GM19043 (cell line): ENCODE measurements around the gene PCSK7.
"Not testable (repeated sequence)": the region's sequence is repeated elsewhere in the genome, so short reads cannot be mapped to it uniquely, and the experiment has no call there.

Experiments used
- ATAC-seq: cut with Tn5 transposase; IDR thresholded peaks from one replicate; pipeline ENCODE4 v1.9.1; 2021; ENCODE audit warnings: low read depth; ENCODE audit not compliant: unreplicated experiment

PCSK7 gene

DNA sequence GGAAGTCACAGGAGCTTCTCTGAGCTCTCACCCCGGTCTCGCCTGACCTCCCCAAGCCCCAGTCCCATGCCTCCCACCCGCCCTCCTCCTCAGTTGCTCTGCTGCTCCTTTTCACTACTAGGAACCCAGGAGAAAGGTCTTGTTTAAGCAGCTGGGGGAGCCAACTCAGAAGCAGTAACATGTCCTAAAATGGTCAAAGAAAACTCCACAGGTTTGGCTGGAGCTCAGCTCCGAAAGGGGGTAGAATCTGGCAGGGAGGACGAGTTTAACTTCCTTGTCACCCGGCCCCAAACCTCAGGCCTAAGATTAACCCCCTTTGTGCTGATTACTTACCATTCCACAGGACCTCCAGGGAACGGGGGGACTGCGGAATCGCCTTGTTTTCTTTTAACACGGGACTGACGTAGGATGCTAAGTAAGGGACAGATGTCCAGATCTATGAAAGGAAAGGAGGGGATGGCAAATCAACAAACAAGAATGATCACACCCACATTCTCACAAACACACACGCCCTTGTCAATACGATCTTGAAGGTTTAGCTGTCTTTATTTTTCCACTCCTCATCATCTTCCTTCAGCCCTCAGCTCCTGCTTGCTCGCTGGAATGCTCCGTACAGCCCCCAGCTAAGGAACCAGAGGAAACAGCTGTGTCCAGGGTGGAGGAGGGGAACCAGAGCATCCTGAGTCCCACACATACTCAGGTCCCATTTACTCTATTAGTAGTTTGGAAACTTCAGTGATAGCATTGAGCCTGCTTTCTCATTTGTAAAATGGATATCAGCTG lies 13.5 kb downstream of the PCSK7 start:
- no peak for ATAC-seq

DNA sequence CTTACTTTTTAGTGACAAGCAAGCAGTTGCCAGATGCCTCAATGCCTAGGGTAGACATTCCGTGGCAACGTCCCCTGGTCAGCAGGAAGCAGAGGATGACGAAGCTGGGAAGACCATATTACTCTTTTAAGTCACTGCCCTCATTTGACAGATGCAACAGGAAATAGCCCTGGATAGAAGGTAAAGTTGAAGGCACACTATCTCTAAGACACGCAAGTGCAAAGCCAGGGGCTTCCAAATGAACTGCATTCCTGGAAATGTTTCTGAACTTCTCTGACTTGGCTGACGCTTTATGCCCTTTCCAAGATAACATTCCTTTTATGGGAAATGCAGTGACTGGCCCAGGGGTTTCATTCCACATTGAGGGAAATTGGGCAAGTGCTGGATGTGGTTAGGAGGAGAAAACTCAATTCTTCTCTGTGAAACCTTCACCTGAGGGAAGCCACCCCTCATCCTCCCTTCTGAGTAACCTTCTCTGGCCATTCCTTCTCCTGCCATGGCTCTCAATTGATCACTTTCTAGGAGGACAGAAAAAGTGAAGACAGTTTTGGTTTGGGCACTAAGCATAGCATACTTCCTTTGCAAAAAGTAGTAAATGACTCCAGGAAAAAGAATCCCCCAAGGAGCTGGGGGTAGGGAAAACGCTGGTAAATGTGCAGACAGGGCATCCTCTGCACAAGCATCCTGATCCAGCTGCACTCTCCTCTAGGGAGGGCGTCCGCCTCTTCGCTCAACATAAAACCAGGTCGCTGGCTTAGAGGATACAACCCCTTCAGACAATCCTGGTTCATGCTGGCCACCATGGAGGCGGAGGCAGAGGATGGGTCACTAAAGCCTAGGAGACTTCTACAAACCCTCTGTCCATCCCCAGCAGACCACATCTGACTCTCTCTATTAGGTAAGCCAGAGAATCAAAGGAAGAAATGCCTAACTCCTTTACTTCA lies 14.5 kb downstream of the PCSK7 start:
- no peak for ATAC-seq

DNA sequence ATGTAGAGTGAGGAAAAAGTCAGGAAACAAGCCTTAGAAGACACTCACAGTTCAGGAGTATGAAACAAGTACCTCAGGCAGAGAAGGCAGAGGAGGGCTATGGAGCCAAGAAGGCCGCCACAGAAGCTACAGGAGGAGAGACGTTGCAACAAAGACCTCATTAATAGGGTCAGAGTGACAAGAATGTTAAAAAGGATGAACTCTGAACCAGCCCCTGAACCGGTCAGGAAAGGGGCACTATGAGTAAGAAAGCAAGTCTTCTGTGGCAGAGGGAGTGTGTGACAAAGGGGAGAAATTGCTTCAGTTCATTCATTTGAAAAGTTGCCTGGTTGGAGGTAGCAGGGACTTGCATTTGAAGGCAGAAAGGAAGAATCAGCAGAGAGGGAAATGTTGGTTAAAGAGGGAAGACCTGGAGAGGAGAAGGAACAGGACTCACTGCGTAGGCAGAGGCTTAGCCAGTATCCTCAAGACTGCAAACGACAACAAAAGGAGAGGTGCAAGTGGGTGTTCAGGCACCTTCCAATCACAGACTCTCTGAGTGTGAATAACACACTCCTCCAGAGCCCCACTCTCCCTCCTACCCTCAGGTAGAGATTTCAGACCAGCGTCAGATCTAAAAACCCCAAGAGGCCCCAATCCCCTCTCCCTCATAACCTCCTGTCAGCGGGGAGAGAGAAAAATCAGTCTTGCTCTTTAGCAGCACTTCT lies 17.3 kb downstream of the PCSK7 start:
- ATAC-seq = no peak

DNA sequence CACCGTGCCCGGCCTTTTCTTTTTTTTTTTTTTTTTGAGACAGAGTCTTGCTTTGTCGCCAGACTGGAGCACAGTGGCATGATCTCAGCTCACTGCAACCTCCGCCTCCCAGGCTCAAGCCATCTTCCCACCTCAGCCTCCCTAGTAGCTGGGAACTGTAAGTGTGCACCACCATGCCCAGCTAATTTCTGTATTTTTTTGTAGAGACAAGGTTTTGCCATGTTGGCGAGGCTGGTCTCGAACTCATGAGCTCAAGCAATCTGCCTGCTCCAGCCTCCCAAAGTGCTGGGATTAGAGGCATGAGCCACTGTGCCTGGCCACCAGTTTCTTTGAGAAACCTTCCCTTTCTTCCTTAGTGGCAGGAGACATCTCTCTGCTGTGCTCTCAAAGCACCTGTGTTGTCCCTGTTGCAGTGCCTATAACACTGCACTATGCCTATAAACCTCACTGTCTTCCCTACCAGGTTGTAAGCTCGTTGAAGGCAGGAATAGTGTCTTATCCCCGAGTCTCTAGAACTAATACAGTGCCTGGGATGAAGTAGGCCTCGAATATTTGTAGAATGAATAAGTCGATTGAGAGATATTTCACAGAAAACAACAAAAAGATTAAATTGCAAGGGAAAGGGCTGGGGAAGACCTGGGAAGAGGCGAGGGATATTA lies 19.0 kb downstream of the PCSK7 start:
- no peak for ATAC-seq

DNA sequence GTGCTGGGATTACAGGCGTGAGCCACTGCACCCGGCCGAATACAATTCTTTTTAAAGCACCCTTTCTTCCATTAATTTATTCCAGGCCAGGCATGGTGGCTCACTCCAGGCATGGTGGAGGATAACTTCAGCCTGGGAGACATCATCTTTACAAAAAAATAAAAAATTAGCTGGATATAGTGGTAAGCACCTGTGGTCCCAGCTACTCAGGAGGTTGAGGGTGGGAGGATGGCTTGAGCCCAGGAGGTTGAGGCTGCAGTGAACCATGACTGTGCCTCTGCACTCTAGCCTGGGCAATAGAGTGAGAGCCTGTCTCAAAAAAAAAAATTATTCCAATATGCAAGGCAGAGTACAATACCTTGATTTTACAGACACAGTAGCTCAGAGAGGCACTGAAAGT lies 21.3 kb downstream of the PCSK7 start:
- ATAC-seq = no peak

DNA sequence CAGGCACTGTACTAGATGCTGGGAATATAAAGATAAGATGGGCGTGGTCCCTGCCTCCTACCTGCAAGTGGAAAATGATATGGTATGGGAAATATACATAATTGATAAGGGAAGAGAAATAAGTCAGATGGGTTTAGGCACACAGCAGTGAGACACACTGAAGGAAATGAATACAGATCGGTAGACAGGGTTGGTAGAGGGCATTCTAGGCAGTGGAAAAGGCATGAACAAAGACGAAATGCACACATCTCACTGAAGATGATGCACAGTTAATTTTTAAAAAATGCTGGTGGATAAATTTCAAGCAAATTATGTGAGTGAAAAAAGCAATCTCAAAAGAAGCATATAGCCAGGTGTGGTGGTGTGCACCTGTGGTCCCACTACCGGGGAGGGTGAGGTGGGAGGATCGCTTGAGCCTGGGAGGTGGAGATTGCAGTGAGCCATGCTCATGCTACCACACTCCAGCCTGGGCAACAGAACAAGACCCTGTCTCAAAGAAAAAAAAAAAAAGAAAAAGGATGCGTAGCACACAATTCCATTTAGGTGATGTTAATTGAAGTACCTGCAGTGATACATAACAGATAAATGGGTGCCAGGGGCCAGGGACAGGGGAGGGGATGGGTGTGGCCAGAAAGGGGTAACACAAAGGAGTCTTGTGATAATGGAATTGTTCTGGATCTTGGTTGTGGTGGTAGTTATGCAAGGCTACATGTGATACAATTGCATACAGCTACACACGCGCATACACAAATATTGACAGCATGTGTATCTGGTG lies 22.3 kb downstream of the PCSK7 start:
- ATAC-seq = not testable (repeated sequence)

DNA sequence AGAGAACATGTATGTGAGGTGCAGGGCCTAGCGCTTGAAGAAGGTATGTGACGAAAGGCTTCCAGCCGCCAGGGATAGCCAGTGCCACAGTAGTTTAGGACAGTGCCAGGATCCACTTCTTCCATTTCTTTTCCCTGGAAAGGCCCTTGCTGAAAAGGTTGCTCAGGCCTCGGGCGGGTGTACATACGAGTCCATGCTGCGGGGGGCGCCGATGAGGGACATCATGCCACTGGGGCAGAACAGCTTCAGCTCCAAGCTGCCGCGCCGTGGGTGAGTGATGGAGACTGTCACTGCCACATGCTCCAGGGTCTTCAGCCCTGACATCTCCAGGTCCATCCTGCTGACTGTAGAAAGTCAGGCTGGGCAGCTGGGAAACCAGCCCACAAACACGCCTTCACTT lies 23.2 kb downstream of the PCSK7 start:
- not testable (repeated sequence) for ATAC-seq

DNA sequence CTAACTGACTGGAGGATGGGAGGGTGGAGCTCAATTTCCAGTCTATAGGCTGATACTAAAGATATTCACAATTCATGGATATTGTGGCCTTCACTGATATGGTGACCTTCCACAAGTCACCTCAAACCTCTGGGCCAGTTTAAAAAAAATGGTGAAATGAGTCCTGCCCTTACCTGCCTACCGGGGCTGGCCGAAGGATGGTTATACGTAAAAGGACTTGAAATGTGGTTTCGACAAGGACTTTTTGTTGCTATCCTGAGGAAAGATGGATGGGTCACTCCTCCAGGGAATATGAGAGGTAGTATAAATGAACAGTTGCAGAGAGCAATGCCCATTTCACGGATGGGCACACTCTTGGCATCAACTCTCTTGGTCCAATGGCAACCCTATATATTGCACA lies 24.4 kb downstream of the PCSK7 start:
- not testable (repeated sequence) for ATAC-seq

DNA sequence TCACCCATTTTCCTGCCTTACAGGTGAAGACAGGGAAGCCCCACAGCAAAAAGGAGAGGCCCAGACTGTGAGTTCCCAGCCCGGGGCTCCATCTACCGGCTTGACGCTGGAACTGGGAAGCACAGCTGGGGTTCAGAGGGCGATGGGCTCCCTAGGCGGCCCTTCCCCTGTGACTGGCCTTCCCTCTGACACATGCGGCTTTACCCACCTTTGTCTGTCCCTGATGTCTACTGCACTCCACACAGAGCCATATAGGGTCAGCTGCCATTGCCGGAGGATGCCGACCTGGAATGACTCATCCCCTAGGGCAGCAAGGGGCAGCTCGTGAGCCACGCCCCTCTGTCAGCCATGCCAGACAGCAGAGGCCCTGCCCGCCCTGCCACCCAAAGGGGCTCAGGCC lies 25.0 kb downstream of the PCSK7 start:
- ATAC-seq = not testable (repeated sequence)

DNA sequence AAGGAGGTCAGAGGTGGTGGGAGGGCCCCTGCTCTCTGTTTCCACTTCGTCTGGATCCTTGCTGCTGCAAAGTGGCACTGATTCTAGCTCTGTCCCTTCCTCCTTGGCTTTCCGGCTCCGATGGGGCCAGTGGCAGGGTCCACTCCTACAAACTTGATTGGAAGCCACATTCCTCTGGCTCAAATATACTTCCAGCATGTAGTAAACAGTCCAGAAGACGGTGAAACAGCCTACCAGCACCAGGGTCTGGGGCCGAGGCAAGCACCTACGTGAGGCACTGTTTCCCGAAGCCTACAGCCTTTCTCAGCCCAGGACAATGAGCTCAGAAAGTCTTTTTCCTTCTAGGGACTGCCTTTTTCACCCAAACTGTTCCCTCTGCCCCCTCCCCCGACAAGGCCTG lies 25.8 kb downstream of the PCSK7 start:
- not testable (repeated sequence) for ATAC-seq

DNA sequence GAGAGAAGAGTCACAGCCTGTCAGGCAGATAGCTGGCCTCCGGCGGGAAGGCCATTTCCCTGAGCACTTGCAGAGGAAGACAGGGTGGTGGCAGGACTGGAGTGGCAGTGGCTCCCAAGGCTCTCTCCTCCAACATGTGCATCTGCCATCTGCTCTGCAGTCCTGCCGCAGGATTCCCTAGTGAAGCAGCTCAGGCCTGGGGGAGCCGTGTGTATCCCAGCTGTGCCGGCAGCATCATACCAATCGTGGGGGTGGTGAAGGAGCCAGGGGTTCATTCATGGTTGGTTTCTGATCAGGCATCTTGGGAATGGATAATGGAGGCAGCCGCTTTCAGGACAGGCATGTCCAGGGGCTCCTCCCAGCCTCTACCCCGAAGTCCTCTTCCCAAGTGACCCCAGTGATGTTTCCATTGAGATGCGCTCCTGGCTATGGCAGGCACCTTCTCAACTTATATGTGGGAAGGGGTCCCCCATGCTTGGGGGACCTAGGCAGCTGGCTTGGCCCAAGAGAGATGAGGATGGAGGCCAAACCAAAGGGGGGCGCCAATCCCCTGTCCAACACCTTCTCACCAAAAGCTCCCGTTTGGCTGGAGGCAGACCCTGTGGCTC lies 26.6 kb downstream of the PCSK7 start:
- no peak for ATAC-seq

DNA sequence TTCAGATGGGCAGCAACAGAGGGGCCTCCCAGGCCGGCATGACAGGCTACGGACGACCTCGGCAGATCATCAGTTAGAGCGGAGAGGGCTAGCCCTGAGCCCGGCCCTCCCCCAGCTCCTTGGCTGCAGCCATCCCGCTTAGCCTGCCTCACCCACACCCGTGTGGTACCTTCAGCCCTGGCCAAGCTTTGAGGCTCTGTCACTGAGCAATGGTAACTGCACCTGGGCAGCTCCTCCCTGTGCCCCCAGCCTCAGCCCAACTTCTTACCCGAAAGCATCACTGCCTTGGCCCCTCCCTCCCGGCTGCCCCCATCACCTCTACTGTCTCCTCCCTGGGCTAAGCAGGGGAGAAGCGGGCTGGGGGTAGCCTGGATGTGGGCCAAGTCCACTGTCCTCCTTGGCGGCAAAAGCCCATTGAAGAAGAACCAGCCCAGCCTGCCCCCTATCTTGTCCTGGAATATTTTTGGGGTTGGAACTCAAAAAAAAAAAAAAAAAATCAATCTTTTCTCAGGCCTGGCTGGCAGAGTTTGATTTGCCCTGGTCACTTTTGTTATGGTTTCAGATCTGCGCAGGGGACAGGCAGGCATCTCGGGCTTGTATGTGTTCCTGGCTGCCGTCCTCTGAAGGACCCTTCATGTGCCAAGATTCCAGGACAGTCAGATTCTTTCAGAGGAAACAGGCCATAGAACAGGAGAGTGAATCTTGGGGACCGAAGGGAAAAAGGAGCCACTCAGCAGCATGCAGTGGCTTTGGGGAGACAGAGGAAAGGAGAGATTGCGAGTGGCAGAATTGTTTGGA lies 27.4 kb downstream of the PCSK7 start:
- ATAC-seq = no peak

DNA sequence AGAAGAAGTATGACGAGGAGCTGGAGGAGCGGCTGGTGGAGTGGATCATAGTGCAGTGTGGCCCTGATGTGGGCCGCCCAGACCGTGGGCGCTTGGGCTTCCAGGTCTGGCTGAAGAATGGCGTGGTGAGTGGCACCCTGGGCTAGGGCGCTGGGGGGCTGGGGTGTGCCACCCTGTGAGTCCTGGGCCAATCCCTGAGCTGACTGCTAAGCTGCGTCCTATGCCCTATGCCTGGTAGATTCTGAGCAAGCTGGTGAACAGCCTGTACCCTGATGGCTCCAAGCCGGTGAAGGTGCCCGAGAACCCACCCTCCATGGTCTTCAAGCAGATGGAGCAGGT lies 28.8 kb downstream of the PCSK7 start:
- no peak for ATAC-seq

DNA sequence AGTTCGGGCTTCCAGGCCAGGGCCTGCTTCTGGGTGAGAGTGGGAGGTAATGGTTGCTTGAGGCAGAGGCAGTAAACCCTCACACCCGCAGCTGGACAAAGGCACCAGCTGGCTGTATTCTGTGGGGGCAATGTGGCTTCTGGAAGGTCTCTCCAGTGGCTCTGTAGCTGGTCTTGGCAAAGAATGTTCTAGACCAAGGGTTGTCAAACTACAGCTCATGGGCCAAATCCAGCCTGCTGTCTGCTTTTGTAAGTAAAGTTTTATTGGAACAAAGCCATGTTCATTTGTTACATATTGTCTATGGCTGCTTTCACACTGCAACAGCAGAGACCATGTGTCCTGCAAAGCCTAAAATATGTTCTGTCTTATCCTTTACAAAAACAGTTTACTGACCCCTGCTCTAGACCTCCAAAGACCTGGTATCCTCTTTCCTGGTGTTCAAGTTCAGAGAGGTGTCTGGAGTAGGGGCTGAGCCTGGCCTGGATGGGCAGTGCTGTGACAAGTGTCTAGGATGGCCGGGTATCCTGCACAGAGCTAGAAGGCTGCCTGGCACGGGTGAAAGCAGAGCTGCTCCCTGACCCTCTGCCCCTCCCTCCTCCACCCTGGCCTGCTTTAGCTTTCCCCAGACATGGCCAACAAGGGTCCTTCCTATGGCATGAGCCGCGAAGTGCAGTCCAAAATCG lies 29.3 kb downstream of the PCSK7 start:
- ATAC-seq = no peak

DNA sequence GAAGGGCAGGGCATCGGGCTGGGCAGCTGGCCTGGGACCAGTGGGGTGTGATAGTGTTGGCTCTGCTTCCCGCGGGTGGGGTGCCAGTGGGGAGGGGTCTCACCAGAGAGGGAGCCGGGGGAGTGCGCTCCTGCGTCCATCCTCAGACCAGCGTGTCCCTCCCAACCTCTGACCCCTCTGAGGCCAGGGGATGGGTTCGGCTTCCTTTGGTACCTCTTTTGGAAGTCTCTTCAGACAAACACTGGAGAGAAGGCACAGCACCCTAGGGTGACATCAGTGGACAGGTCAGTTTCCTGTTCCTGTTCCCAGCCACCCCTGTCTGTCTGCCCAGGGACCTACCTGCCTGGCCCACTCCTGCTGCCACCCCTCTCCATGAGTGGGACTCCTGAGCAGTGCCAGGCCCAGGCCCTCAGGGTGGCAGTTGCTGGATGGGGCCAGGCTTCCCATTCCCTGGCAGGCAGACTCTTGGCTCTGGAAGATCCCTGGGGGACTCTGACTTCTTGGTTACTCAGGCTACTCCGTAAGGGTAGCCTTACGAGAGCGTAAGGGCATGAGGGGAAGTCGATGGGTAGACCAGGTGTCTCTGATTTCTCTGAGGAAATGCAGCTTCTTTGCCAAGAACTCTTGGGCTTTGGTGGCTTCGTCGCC lies 30.1 kb downstream of the PCSK7 start:
- no peak for ATAC-seq

DNA sequence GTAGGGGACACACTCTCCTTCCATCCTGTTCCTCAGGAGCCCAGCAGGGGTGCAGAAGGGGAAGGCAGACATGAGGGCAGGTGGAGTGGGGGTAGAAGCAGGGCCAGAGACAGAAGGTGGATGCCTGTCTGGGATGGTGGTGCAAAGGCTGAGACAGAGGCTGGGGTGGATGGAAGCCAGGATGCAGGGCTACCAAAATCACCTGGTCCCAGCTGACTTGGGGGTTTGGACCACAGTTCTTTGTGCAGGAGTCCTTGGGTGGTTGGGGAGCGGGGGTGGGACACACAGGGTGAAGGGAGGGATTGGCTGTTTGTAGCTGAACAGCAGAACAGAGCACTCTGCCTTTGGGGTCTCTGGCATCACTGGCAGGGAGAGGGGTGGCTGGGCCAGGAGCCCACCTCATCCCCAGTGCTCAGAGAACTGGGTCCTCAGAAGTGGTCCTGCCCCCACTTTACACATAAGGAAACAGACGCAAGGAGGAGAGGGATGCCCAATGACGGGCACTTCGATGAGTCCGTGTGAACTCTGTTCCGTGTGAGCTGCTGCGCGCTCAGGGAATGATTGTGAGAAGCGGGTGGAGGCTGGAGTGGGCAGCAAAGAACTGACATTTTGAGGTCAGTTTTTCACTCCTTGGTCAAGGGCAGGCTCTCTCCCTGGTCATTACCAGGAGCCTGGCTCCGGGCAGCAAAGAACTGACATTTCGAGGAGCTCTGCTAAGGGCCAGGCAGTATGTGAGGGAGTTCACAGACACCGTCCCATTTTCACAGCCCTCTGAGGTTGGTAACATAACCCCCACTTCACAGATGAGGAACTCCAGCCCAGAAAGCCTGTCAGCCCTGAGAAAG lies 30.8 kb downstream of the PCSK7 start:
- no peak for ATAC-seq
